Liver (tissue), 3 donors: ENCODE measurements around the gene NDUFAF2.

Experiments
- CTCF ChIP-seq: fragments of 150-350 bp; IDR thresholded peaks from 2 replicates; pipeline ENCODE4 v1.5.1; 2017; ENCODE audit warnings: improper control_type of control experiment, low read depth, low read length; ENCODE audit not compliant: missing input control
- EGR1 ChIP-seq, 2 donors: IDR thresholded peaks; 2 replicates each; pipeline ENCODE4 v1.6.1; 2016 to 2018; ENCODE audit warnings: antibody characterized with exemption in 2 of 2, low read depth in 2 of 2
- GABPA ChIP-seq, 2 donors: IDR thresholded peaks in 1 of 2; conservative IDR thresholded peaks in 1 of 2; 2 replicates each; pipeline ENCODE4 v1.6.1; 2016; ENCODE audit warnings: antibody characterized with exemption in 2 of 2, mild to moderate bottlenecking in 1 of 2, moderate library complexity in 1 of 2
- HNF4A ChIP-seq, 2 donors: conservative IDR thresholded peaks; 2 replicates each; pipeline ENCODE4 v1.6.1; 2016; ENCODE audit warnings: antibody characterized with exemption in 2 of 2, mild to moderate bottlenecking in 2 of 2
- HNF4G ChIP-seq: IDR thresholded peaks from 2 replicates; pipeline ENCODE4 v1.6.1; 2016; ENCODE audit warnings: antibody characterized with exemption
- JUND ChIP-seq, 2 donors: IDR thresholded peaks; 2 replicates each; pipeline ENCODE4 v1.6.1; 2016; ENCODE audit warnings: antibody characterized with exemption in 2 of 2
- RAD21 ChIP-seq, 2 donors: IDR thresholded peaks; 2 replicates each; pipeline ENCODE4 v1.6.1; 2016; ENCODE audit warnings: antibody characterized with exemption in 2 of 2, mild to moderate bottlenecking in 2 of 2
- RXRA ChIP-seq, 2 donors: IDR thresholded peaks; 2 replicates each; pipeline ENCODE4 v1.6.1; 2017 to 2018; ENCODE audit warnings: antibody characterized with exemption in 2 of 2, mild to moderate bottlenecking in 1 of 2
- SP1 ChIP-seq: IDR thresholded peaks from 2 replicates; pipeline ENCODE4 v1.6.1; 2018; ENCODE audit warnings: antibody characterized with exemption, mild to moderate bottlenecking
- TAF1 ChIP-seq: conservative IDR thresholded peaks from 2 replicates; pipeline ENCODE4 v1.6.1; 2016; ENCODE audit warnings: antibody characterized with exemption, mild to moderate bottlenecking
- ZBTB33 ChIP-seq: IDR thresholded peaks from 2 replicates; pipeline ENCODE4 v1.6.1; 2016; ENCODE audit warnings: antibody characterized with exemption
- donor health status: healthy.
- donor health status: healthy.

GRCh38 chr5:60903356-60903755, 41.6 kb upstream of the NDUFAF2 start:
- TF ChIP-seq HNF4A (conservative IDR thresholded peaks at IDR 0.05), result no peak
- no peak for TF ChIP-seq SP1
- no peak for TF ChIP-seq EGR1 (IDR thresholded peaks at IDR 0.05; ENCODE audit: low read depth in 2 of 2)
- TF ChIP-seq CTCF, result no peak
- TF ChIP-seq RAD21 (IDR thresholded peaks at IDR 0.05), result no peak
- TF ChIP-seq ZBTB33, result no peak
- TF ChIP-seq JUND (IDR thresholded peaks at IDR 0.05), result no peak
- no peak for TF ChIP-seq TAF1
- no peak for TF ChIP-seq GABPA (IDR thresholded peaks at IDR 0.05 in 1 of 2, conservative IDR thresholded peaks at IDR 0.05 in 1 of 2)
- TF ChIP-seq HNF4G, result no peak
- TF ChIP-seq RXRA (IDR thresholded peaks at IDR 0.05), result no peak
